ENCODE results near the gene SCARF1. TPM values are rescaled to one million over a fixed set of nuclear protein-coding genes. Genes with fewer than 3 reads are reported as not detected.

The SCARF1 gene, protein sequence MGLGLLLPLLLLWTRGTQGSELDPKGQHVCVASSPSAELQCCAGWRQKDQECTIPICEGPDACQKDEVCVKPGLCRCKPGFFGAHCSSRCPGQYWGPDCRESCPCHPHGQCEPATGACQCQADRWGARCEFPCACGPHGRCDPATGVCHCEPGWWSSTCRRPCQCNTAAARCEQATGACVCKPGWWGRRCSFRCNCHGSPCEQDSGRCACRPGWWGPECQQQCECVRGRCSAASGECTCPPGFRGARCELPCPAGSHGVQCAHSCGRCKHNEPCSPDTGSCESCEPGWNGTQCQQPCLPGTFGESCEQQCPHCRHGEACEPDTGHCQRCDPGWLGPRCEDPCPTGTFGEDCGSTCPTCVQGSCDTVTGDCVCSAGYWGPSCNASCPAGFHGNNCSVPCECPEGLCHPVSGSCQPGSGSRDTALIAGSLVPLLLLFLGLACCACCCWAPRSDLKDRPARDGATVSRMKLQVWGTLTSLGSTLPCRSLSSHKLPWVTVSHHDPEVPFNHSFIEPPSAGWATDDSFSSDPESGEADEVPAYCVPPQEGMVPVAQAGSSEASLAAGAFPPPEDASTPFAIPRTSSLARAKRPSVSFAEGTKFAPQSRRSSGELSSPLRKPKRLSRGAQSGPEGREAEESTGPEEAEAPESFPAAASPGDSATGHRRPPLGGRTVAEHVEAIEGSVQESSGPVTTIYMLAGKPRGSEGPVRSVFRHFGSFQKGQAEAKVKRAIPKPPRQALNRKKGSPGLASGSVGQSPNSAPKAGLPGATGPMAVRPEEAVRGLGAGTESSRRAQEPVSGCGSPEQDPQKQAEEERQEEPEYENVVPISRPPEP
- 0.24 to 0.38 TPM (median 0.31 TPM) in 5 replicates for total RNA-seq (2022; extraction: Qiagen RNA extraction; ENCODE audit: low read depth)

DNA sequence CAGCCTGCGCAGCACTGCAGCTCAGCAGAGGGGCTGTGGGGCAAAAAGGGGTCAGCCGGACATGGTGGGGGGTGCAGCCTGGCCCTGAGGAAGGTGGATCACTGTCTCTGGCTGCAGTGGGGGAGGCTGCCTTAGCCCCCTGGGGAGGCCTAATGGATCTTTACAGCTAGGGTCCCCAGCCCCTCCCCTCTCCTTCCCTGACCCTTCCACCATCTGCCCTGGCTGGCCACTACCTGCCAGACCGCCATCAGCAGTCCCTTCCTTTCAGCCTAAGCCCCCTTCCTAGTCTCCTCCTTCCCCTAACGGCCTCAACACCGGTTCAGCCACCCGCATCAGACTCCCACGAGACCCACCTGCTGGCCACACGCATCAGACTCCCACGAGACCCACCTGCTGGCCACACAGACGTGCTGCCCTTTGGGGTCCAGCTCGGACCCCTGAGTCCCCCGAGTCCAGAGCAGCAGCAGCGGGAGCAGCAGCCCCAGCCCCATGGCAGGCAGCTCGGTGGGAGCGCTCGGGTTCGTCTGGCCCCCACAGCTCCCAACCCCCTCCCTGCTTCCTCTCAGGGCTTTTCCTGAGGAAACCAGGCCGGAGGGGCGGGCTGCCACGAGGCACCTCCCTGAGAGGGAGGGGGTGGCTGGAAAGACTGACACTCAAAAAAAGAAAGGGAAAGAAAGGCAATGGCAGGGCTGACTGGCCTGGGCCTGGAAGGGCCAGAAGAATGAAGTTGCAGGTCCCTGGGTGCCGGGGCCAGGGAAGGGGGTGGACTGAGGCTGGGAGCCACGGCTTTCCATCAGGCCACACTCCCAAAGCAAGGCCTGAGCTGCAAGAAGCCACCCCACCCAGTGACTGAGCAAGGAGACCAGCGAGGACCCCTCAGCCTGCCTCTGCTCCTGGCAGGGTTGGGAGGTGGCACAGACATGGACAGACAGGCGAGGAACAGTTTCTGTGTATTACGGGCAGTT, at the start of gene SCARF1:
Gene SCARF1 (minus strand): TSS at position 526 of the 965 bp plus-strand sequence. CDS start 35 bp downstream, at position 491.

GRCh38 chr17:1684378-1685189, 39.1 kb upstream of the SCARF1 start, which contains the start of gene PRPF8:
PRPF8 (minus strand) TSS chr17:1684867; CDS start chr17:1684571, 296 bp downstream.

DNA sequence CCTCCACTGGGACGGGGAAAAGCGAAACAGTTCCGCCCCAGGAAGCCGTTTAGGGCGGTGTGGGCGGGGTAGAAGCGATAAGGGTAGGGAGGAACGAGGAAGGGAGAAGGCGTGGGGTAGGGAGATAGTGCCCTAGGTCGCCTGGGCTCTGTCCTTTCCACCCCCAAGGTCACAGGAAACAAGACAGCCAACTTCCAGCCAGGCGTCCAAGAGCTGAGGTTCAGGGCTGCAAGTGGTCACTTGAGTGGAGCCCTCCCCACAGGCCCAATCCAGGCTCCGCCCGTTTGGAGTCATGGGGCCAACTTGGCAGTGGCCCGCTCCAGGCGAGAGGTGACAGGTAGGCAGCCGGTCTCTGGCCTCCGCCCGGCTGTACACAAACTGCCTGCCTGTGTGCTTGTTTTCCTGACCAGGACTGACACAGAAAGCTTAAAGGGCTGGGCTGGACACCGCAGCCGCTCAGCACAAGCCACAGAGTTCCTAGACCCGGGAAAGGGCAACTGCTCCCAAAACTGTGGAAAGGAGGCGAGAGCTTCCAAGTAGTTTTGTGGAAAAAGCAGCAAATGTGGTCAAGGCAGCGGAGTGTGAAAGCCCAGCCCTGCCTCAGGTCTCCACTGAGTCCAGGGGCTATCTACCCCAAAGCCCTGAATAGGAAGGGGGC, 4.4 kb upstream of the SCARF1 start, which contains the start of gene RILP:
Gene RILP (minus strand): TSS at position 23 of the 658 bp plus-strand sequence. CDS start 62 bp downstream, outside the sequence.

GRCh38 chr17:1627982-1628855, 17.3 kb downstream of the SCARF1 start, which contains the start of gene SLC43A2:
SLC43A2 (minus strand) TSS chr17:1628834; CDS start chr17:1627874, 960 bp downstream.

Other genes with a start within 250 kb of the SCARF1 start
- gene YWHAE, start 245.5 kb downstream of the SCARF1 start, total RNA-seq (2022; extraction: Qiagen RNA extraction; ENCODE audit: low read depth): 519 to 1,221 TPM (median 591 TPM) in 5 replicates
- gene CRK, start 189.5 kb downstream of the SCARF1 start, total RNA-seq (2022; extraction: Qiagen RNA extraction; ENCODE audit: low read depth): 75.9 to 85.1 TPM (median 79.6 TPM) in 5 replicates
- 112 to 136 TPM (median 131 TPM) in 5 replicates for gene MYO1C, start 153.0 kb downstream of the SCARF1 start, total RNA-seq (2022; extraction: Qiagen RNA extraction; ENCODE audit: low read depth)
- gene INPP5K, start 129.1 kb downstream of the SCARF1 start, total RNA-seq (2022; extraction: Qiagen RNA extraction; ENCODE audit: low read depth): 20.5 to 26.0 TPM (median 25.4 TPM) in 5 replicates
- gene PITPNA, start 82.9 kb downstream of the SCARF1 start, total RNA-seq (2022; extraction: Qiagen RNA extraction; ENCODE audit: low read depth): 61.0 to 66.7 TPM (median 61.2 TPM) in 5 replicates
- 5.5 to 8.5 TPM (median 6.5 TPM) in 5 replicates for gene SLC43A2, start 16.9 kb downstream of the SCARF1 start, total RNA-seq (2022; extraction: Qiagen RNA extraction; ENCODE audit: low read depth)
- 12.8 to 19.6 TPM (median 18.5 TPM) in 5 replicates for gene RILP, start 4.1 kb upstream of the SCARF1 start, total RNA-seq (2022; extraction: Qiagen RNA extraction; ENCODE audit: low read depth)
- gene PRPF8, start 39.1 kb upstream of the SCARF1 start, total RNA-seq (2022; extraction: Qiagen RNA extraction; ENCODE audit: low read depth): 270 to 291 TPM (median 278 TPM) in 5 replicates
- gene TLCD2, start 64.6 kb upstream of the SCARF1 start, total RNA-seq (2022; extraction: Qiagen RNA extraction; ENCODE audit: low read depth): 1.0 to 1.7 TPM (median 1.1 TPM) in 5 replicates
- 24.3 to 34.1 TPM (median 30.6 TPM) in 5 replicates for gene WDR81, start 79.0 kb upstream of the SCARF1 start, total RNA-seq (2022; extraction: Qiagen RNA extraction; ENCODE audit: low read depth)
- gene SERPINF2, start 97.1 kb upstream of the SCARF1 start, total RNA-seq (2022; extraction: Qiagen RNA extraction; ENCODE audit: low read depth): 1.3 to 2.2 TPM (median 2.0 TPM) in 5 replicates
- 1.3 to 2.1 TPM (median 1.5 TPM) in 5 replicates for gene SERPINF1, start 116.3 kb upstream of the SCARF1 start, total RNA-seq (2022; extraction: Qiagen RNA extraction; ENCODE audit: low read depth)
- gene SMYD4, start 184.2 kb upstream of the SCARF1 start, total RNA-seq (2022; extraction: Qiagen RNA extraction; ENCODE audit: low read depth): 8.2 to 10.4 TPM (median 8.9 TPM) in 5 replicates
- gene RPA1, start 184.3 kb upstream of the SCARF1 start, total RNA-seq (2022; extraction: Qiagen RNA extraction; ENCODE audit: low read depth): 64.4 to 90.3 TPM (median 83.0 TPM) in 5 replicates